ENCODE data around the gene SLC4A7.
"Not testable (repeated sequence)": the region's sequence is repeated elsewhere in the genome, so short reads cannot be mapped to it uniquely, and the experiment has no call there.

The SLC4A7 gene

GRCh38 chr3:27392414-27392813 is 91.8 kb downstream of the SLC4A7 start:
- H2BK120ac ChIP-seq (ENCODE audit: insufficient read depth, low read length, poor library complexity); H3K36me3 ChIP-seq (ENCODE audit: control insufficient read depth in 1 of 2, insufficient read depth in 2 of 2, low read length in 2 of 2); DNase-seq; H4K91ac ChIP-seq (ENCODE audit: low read depth, low read length); H3K27me3 ChIP-seq (ENCODE audit: insufficient read depth, low read length); H3K79me1 ChIP-seq (ENCODE audit: low read length); H3K9me3 ChIP-seq (ENCODE audit: insufficient read depth, low read depth, low read length); H3K18ac ChIP-seq (ENCODE audit: low read length); H3K4me3 ChIP-seq (ENCODE audit: low read depth, low read length); H3K23ac ChIP-seq (ENCODE audit: low read length); H2BK5ac ChIP-seq (ENCODE audit: low read depth, low read length, poor library complexity); H2AK5ac ChIP-seq (ENCODE audit: low read length); H3K14ac ChIP-seq (ENCODE audit: low read length); H4K8ac ChIP-seq (ENCODE audit: low read depth, low read length); H3K4me2 ChIP-seq (ENCODE audit: low read length); H3K79me2 ChIP-seq (ENCODE audit: control insufficient read depth, insufficient read depth, low read length, poor library complexity); H3K9ac ChIP-seq (ENCODE audit: low read length); H3K4ac ChIP-seq (ENCODE audit: low read depth, low read length); H2BK12ac ChIP-seq (ENCODE audit: low read length); H2AFZ ChIP-seq (ENCODE audit: insufficient read depth, low read length, poor library complexity); H3K27ac ChIP-seq (ENCODE audit: low read depth, low read length); H4K12ac ChIP-seq (ENCODE audit: low read depth, low read length); H3K4me1 ChIP-seq (ENCODE audit: control insufficient read depth in 1 of 2, insufficient read depth in 2 of 2, low read length in 2 of 2): not testable (repeated sequence)
- no CpG with 5 or more reads among the region's 10 CpGs for WGBS (ENCODE audit: extremely low coverage, insufficient coverage, insufficient read length)

- no CpG with 5 or more reads among the region's 1 CpG for WGBS (ENCODE audit: extremely low coverage, insufficient coverage, insufficient read length)
- Histone ChIP-seq H3K9ac (ENCODE audit: low read length) (no peak overlapping the region), H3K4me1 (ENCODE audit: control insufficient read depth in 1 of 2, insufficient read depth in 2 of 2, low read length in 2 of 2) (no peaks in the 10 kb centered on the region), H3K9me3 (ENCODE audit: insufficient read depth, low read depth, low read length) (no peaks in the 10 kb centered on the region), H3K14ac (ENCODE audit: low read length) (no peak overlapping the region), H2BK12ac (ENCODE audit: low read length) (no peak overlapping the region), H3K27ac (ENCODE audit: low read depth, low read length) (no peak overlapping the region), H3K27me3 (ENCODE audit: insufficient read depth, low read length) (no peaks in the 10 kb centered on the region), H3K79me2 (ENCODE audit: control insufficient read depth, insufficient read depth, low read length, poor library complexity) (no peaks in the 10 kb centered on the region), H3K4me2 (ENCODE audit: low read length) (no peak overlapping the region), H3K18ac (ENCODE audit: low read length) (no peak overlapping the region), H2AFZ (ENCODE audit: insufficient read depth, low read length, poor library complexity) (no peak overlapping the region), H4K12ac (ENCODE audit: low read depth, low read length) (no peak overlapping the region), H2BK120ac (ENCODE audit: insufficient read depth, low read length, poor library complexity) (no peak overlapping the region), H4K91ac (ENCODE audit: low read depth, low read length) (no peak overlapping the region), H2BK5ac (ENCODE audit: low read depth, low read length, poor library complexity) (no peak overlapping the region), H3K4ac (ENCODE audit: low read depth, low read length) (no peak overlapping the region), H3K23ac (ENCODE audit: low read length) (no peak overlapping the region), H2AK5ac (ENCODE audit: low read length) (no peak overlapping the region), H3K4me3 (ENCODE audit: low read depth, low read length) (no peak overlapping the region), H3K79me1 (ENCODE audit: low read length) (no peaks in the 10 kb centered on the region), H4K8ac (ENCODE audit: low read depth, low read length) (no peak overlapping the region), H3K36me3 (ENCODE audit: control insufficient read depth in 1 of 2, insufficient read depth in 2 of 2, low read length in 2 of 2) (peaks cover 0 to 2% of the 10 kb centered on the region in 2 experiments)
- no peak for DNase-seq
These were observed 92.4 kb downstream of the SLC4A7 start for GRCh38 chr3:27391796-27392195.

GRCh38 chr3:27387625-27388024 is 96.6 kb downstream of the SLC4A7 start:
- no peak overlapping the region for H2BK5ac ChIP-seq (ENCODE audit: low read depth, low read length, poor library complexity)
- no peaks in the 10 kb centered on the region for H3K79me1 ChIP-seq (ENCODE audit: low read length)
- no peaks in the 10 kb centered on the region for H3K79me2 ChIP-seq (ENCODE audit: control insufficient read depth, insufficient read depth, low read length, poor library complexity)
- H3K4me3 ChIP-seq (ENCODE audit: low read depth, low read length) = no peak overlapping the region
- no peak overlapping the region for H2AK5ac ChIP-seq (ENCODE audit: low read length)
- H2AFZ ChIP-seq (ENCODE audit: insufficient read depth, low read length, poor library complexity) = no peak overlapping the region
- H3K18ac ChIP-seq (ENCODE audit: low read length) = no peak overlapping the region
- H3K4me2 ChIP-seq (ENCODE audit: low read length) = no peak overlapping the region
- no peak overlapping the region for H3K4ac ChIP-seq (ENCODE audit: low read depth, low read length)
- no peak overlapping the region for H4K12ac ChIP-seq (ENCODE audit: low read depth, low read length)
- H3K14ac ChIP-seq (ENCODE audit: low read length) = no peak overlapping the region
- no peaks in the 10 kb centered on the region for H3K9me3 ChIP-seq (ENCODE audit: insufficient read depth, low read depth, low read length)
- H3K36me3 ChIP-seq (ENCODE audit: control insufficient read depth in 1 of 2, insufficient read depth in 2 of 2, low read length in 2 of 2) = peaks cover 3 to 5% of the 10 kb centered on the region in 2 experiments
- no peak overlapping the region for H2BK120ac ChIP-seq (ENCODE audit: insufficient read depth, low read length, poor library complexity)
- no peak overlapping the region for H2BK12ac ChIP-seq (ENCODE audit: low read length)
- no CpG with 5 or more reads among the region's 1 CpG for WGBS (ENCODE audit: extremely low coverage, insufficient coverage, insufficient read length)
- H3K4me1 ChIP-seq (ENCODE audit: control insufficient read depth in 1 of 2, insufficient read depth in 2 of 2, low read length in 2 of 2) = no peaks in the 10 kb centered on the region
- no peaks in the 10 kb centered on the region for H3K27me3 ChIP-seq (ENCODE audit: insufficient read depth, low read length)
- no peak for DNase-seq
- no peak overlapping the region for H3K27ac ChIP-seq (ENCODE audit: low read depth, low read length)
- no peak overlapping the region for H3K23ac ChIP-seq (ENCODE audit: low read length)
- H4K8ac ChIP-seq (ENCODE audit: low read depth, low read length) = no peak overlapping the region
- no peak overlapping the region for H4K91ac ChIP-seq (ENCODE audit: low read depth, low read length)
- no peak overlapping the region for H3K9ac ChIP-seq (ENCODE audit: low read length)

- Histone ChIP-seq H3K18ac (ENCODE audit: low read length) (no peak overlapping the region), H2AK5ac (ENCODE audit: low read length) (no peak overlapping the region), H3K79me2 (ENCODE audit: control insufficient read depth, insufficient read depth, low read length, poor library complexity) (no peaks in the 10 kb centered on the region), H4K91ac (ENCODE audit: low read depth, low read length) (no peak overlapping the region), H4K8ac (ENCODE audit: low read depth, low read length) (no peak overlapping the region), H3K4me2 (ENCODE audit: low read length) (no peak overlapping the region), H3K9ac (ENCODE audit: low read length) (no peak overlapping the region), H4K12ac (ENCODE audit: low read depth, low read length) (no peak overlapping the region), H3K23ac (ENCODE audit: low read length) (no peak overlapping the region), H3K14ac (ENCODE audit: low read length) (no peak overlapping the region), H2BK12ac (ENCODE audit: low read length) (no peak overlapping the region), H3K9me3 (ENCODE audit: insufficient read depth, low read depth, low read length) (peaks cover 2% of the 10 kb centered on the region), H3K27me3 (ENCODE audit: insufficient read depth, low read length) (no peaks in the 10 kb centered on the region), H3K4ac (ENCODE audit: low read depth, low read length) (no peak overlapping the region), H3K79me1 (ENCODE audit: low read length) (no peaks in the 10 kb centered on the region), H3K4me1 (ENCODE audit: control insufficient read depth in 1 of 2, insufficient read depth in 2 of 2, low read length in 2 of 2) (no peaks in the 10 kb centered on the region), H3K4me3 (ENCODE audit: low read depth, low read length) (no peak overlapping the region), H2AFZ (ENCODE audit: insufficient read depth, low read length, poor library complexity) (no peak overlapping the region), H2BK5ac (ENCODE audit: low read depth, low read length, poor library complexity) (no peak overlapping the region), H3K27ac (ENCODE audit: low read depth, low read length) (no peak overlapping the region), H3K36me3 (ENCODE audit: control insufficient read depth in 1 of 2, insufficient read depth in 2 of 2, low read length in 2 of 2) (peaks cover 5 to 6% of the 10 kb centered on the region in 2 experiments), H2BK120ac (ENCODE audit: insufficient read depth, low read length, poor library complexity) (no peak overlapping the region)
- no peak for DNase-seq
These were observed 98.7 kb downstream of the SLC4A7 start for GRCh38 chr3:27385504-27385903.

All from trophoblast cell (in vitro differentiated cells and primary cell).